Neural progenitor cell (in vitro differentiated cells): ENCODE results near the gene MSMO1. TPM values are rescaled to one million over a fixed set of nuclear protein-coding genes. Genes with fewer than 3 reads are reported as not detected.

ENCODE experiments used
- DNase-seq: peaks from one replicate; pipeline ENCODE4 v3.0.0-alpha.2; 2016; ENCODE audit warnings: low spot score
- H2AFZ ChIP-seq: fragments of 200-600 bp; sonication (generic); replicated peaks from 2 replicates; pipeline ENCODE4 v1.6.1; 2016; ENCODE audit warnings: antibody characterized with exemption
- H3F3A ChIP-seq: fragments of 200-600 bp; sonication (generic); 2 replicates; pipeline ENCODE4 v1.6.1; 2016; ENCODE audit warnings: antibody characterized with exemption, low read depth
- H3K27ac ChIP-seq: fragments of 200-600 bp; sonication (generic); 2 replicates; pipeline ENCODE4 v1.5.1; 2016; ENCODE audit warnings: mild to moderate bottlenecking
- H3K27me3 ChIP-seq: fragments of 200-600 bp; sonication (generic); 2 replicates; pipeline ENCODE4 v1.6.1; 2016; ENCODE audit warnings: mild to moderate bottlenecking, moderate library complexity
- H3K36me3 ChIP-seq: fragments of 200-600 bp; sonication (generic); 2 replicates; pipeline ENCODE4 v1.5.1; 2016
- H3K4me1 ChIP-seq: fragments of 200-600 bp; sonication (generic); 2 replicates; pipeline ENCODE4 v1.6.1; 2016; ENCODE audit warnings: mixed run types
- H3K4me2 ChIP-seq: fragments of 200-600 bp; sonication (generic); 2 replicates; pipeline ENCODE4 v1.6.1; 2016
- H3K4me3 ChIP-seq: fragments of 200-600 bp; sonication (generic); 2 replicates; pipeline ENCODE4 v1.5.1; 2016
- H3K79me2 ChIP-seq: fragments of 200-600 bp; sonication (generic); 2 replicates; pipeline ENCODE4 v1.6.1; 2016; ENCODE audit warnings: low read depth
- H3K9ac ChIP-seq: fragments of 200-600 bp; sonication (generic); 2 replicates; pipeline ENCODE4 v1.6.1; 2016
- H3K9me3 ChIP-seq: fragments of 200-600 bp; sonication (generic); 2 replicates; pipeline ENCODE4 v1.5.1; 2016; ENCODE audit warnings: low read depth
- H4K20me1 ChIP-seq: fragments of 200-600 bp; sonication (generic); 2 replicates; pipeline ENCODE4 v1.6.1; 2016; ENCODE audit warnings: low read depth
- H3K27ac Mint-ChIP-seq: 3 replicates; pipeline ENCODE4 v1.8.0; 2021; ENCODE audit warnings: mixed read lengths
- H3K27me3 Mint-ChIP-seq: 2 replicates; pipeline ENCODE4 v1.8.0; 2022; ENCODE audit warnings: low read depth, mild to moderate bottlenecking, inconsistent platforms, moderate library complexity, mixed read lengths; ENCODE audit not compliant: insufficient read depth
- H3K36me3 Mint-ChIP-seq: 3 replicates; pipeline ENCODE4 v1.8.0; 2021; ENCODE audit warnings: mixed read lengths
- H3K4me1 Mint-ChIP-seq: 3 replicates; pipeline ENCODE4 v1.8.0; 2021; ENCODE audit warnings: mixed read lengths
- H3K4me3 Mint-ChIP-seq: 3 replicates; pipeline ENCODE4 v1.8.0; 2021; ENCODE audit warnings: mild to moderate bottlenecking, moderate library complexity, mixed read lengths
- H3K9me3 Mint-ChIP-seq: 3 replicates; pipeline ENCODE4 v1.8.0; 2020; ENCODE audit warnings: mixed read lengths
- EZH2 ChIP-seq: fragments of 200-600 bp; sonication (generic); IDR thresholded peaks from 2 replicates; pipeline ENCODE4 v1.6.1; 2017; ENCODE audit warnings: antibody characterized with exemption, mild to moderate bottlenecking, moderate library complexity
- EZH2phosphoT487 ChIP-seq: fragments of 200-600 bp; sonication (generic); IDR thresholded peaks from 2 replicates; pipeline ENCODE4 v1.6.1; 2017; ENCODE audit warnings: antibody characterized with exemption
- total RNA-seq: library from RNA; depleted of rRNA; stranded (reverse); fragments of >200 nt; gene quantifications from 2 replicates; pipeline ENCODE4 v1.2.3, GENCODE V29; 2015; ENCODE audit warnings: low replicate concordance
- TF ChIP-seq, protein P1 (sequence below): fragments of 200-600 bp; sonication (generic); IDR thresholded peaks from 2 replicates; pipeline ENCODE4 v1.5.1; 2017; ENCODE audit warnings: antibody characterized with exemption, mild to moderate bottlenecking

MSMO1 gene
- total RNA-seq, 1 donor from 2014 or later, result 298 TPM

DNA sequence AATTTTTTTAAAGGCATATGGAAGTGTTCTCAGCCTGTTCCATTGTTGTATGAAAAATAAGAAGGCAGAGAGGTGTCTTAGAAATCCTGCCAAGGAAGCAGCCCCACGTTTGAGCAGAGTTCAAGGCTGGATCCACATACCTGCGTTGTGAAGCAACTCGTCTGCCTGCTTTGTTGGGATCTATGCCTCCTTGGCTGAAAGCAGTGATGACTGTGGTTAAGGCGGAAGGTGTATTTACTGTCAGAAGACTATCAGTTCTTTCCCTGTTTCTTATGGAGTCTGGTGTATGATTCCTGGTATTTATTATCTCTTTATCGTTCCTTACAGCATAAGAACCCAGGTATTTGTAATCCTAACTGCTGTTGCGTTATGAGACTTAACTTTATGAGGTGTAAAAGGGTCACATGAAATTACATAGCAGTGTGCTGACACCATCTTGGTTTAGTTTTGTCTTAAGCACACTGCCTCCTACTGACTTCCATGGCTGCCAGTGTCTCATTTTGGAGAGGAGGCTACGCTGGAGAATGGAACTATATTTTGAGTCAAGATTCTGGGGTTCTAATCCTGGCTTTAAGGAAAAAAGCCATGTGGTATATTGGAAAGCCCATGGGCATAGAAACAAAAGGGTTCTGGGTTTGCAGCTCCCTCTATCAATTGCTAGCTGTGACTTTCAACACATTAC lies 3.1 kb upstream of the MSMO1 start:
- Mint-ChIP-seq H3K9me3 (peaks cover 4% of the 10 kb centered on the region), H3K27ac (no peak overlapping the region), H3K36me3 (peaks cover 8% of the 10 kb centered on the region), H3K27me3 (no peaks in the 10 kb centered on the region), H3K4me1 (peaks cover 10% of the 10 kb centered on the region), H3K4me3 (no peak overlapping the region)
- H3K36me3 ChIP-seq, result no peaks in the 10 kb centered on the region
- H3K9ac ChIP-seq, result no peak overlapping the region
- no peak overlapping the region for H3K27ac ChIP-seq
- H3K4me2 ChIP-seq, result no peak overlapping the region
- H3K27me3 ChIP-seq, result no peaks in the 10 kb centered on the region
- DNase-seq, result no peak
- no peak for TF ChIP-seq EZH2phosphoT487
- TF ChIP-seq EZH2, result no peak
- TF ChIP-seq, protein P1, sequence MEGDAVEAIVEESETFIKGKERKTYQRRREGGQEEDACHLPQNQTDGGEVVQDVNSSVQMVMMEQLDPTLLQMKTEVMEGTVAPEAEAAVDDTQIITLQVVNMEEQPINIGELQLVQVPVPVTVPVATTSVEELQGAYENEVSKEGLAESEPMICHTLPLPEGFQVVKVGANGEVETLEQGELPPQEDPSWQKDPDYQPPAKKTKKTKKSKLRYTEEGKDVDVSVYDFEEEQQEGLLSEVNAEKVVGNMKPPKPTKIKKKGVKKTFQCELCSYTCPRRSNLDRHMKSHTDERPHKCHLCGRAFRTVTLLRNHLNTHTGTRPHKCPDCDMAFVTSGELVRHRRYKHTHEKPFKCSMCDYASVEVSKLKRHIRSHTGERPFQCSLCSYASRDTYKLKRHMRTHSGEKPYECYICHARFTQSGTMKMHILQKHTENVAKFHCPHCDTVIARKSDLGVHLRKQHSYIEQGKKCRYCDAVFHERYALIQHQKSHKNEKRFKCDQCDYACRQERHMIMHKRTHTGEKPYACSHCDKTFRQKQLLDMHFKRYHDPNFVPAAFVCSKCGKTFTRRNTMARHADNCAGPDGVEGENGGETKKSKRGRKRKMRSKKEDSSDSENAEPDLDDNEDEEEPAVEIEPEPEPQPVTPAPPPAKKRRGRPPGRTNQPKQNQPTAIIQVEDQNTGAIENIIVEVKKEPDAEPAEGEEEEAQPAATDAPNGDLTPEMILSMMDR, result no peak
- no peak overlapping the region for H3K4me3 ChIP-seq
- peaks cover 7% of the 10 kb centered on the region for H3K4me1 ChIP-seq
- H3K9me3 ChIP-seq, result no peaks in the 10 kb centered on the region
- H2AFZ ChIP-seq, result no peak overlapping the region
- peaks cover 16% of the 10 kb centered on the region for H4K20me1 ChIP-seq
- H3K79me2 ChIP-seq, result peaks cover 28% of the 10 kb centered on the region
- H3F3A ChIP-seq, result peaks cover 6% of the 10 kb centered on the region

DNA sequence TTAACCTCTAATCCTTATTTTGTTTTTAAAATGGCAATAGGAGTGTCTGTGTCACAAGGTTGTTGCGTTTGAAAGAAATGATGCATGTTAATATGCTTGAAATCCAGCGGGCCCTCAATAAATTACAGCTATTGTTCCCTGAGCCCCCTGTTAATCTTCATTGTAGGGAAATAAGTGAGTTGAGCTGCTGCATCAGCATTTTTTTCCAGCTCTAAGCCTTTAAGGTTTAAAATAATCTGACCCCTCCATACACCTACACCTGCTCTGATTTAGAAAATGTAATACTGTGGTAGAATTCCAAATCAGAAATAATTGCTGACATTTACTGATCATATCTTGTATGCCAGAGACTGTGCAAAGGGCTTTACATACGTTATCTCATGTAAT lies 2.6 kb upstream of the MSMO1 start:
- H3K27me3 ChIP-seq, result no peaks in the 10 kb centered on the region
- no peaks in the 10 kb centered on the region for H3K36me3 ChIP-seq
- H3K79me2 ChIP-seq, result peaks cover 33% of the 10 kb centered on the region
- H2AFZ ChIP-seq, result no peak overlapping the region
- Mint-ChIP-seq H3K27me3 (no peaks in the 10 kb centered on the region), H3K27ac (no peak overlapping the region), H3K4me3 (no peak overlapping the region), H3K9me3 (peaks cover 4% of the 10 kb centered on the region), H3K4me1 (peaks cover 12% of the 10 kb centered on the region), H3K36me3 (peaks cover 11% of the 10 kb centered on the region)
- H4K20me1 ChIP-seq, result peaks cover 22% of the 10 kb centered on the region
- TF ChIP-seq EZH2phosphoT487 (no peak), EZH2 (no peak)
- TF ChIP-seq, protein P1, result no peak
- no peak overlapping the region for H3K9ac ChIP-seq
- no peak overlapping the region for H3K27ac ChIP-seq
- H3K4me2 ChIP-seq, result no peak overlapping the region
- no peaks in the 10 kb centered on the region for H3K9me3 ChIP-seq
- peaks cover 7% of the 10 kb centered on the region for H3K4me1 ChIP-seq
- no peak for DNase-seq
- peaks cover 6% of the 10 kb centered on the region for H3F3A ChIP-seq
- no peak overlapping the region for H3K4me3 ChIP-seq

DNA sequence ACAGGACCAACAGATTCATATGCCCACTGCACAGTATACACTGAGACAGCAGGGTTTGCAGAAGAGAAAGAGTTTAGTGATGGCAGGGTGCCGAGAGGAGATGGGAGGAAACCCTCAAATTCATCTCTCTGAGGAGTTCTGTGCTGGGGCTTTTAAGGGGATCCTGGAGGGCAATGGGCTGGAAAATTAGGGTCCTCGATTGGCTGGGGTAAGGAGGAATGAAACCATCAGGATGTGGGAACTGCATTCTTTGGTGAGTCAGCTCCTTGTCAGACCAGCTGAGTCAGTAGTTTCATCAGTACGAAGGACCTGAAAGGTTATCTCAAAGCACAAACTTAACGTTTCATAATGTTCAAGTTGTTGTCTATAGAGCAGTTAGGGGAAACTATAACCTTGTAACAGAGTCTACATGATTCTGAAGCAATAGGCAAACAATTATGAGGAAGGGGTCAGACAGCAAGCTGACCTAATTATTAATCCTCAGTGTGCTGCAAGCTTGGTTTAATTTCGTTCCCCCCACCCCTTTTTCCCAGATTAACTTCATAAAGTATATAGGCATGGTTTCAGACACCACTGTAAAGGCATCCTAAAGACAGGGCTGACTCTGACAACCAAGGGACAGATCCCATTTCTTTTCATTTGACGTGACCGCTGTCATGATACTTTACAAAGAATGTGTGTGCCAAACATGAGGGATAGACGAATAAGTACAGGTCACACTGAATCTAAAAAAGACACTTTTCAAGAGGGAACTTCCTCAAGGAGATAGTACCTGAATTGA lies 1.5 kb upstream of the MSMO1 start:
- H3K4me3 ChIP-seq, result peak overlapping the region; percentile 89
- H3K27me3 ChIP-seq, result no peaks in the 10 kb centered on the region
- Mint-ChIP-seq H3K4me3 (no peak overlapping the region), H3K4me1 (peaks cover 19% of the 10 kb centered on the region), H3K27ac (peak overlapping the region; percentile 67), H3K27me3 (no peaks in the 10 kb centered on the region), H3K9me3 (peaks cover 4% of the 10 kb centered on the region), H3K36me3 (peaks cover 17% of the 10 kb centered on the region)
- H3K79me2 ChIP-seq, result peaks cover 43% of the 10 kb centered on the region
- no peak overlapping the region for H3K27ac ChIP-seq
- H2AFZ ChIP-seq, result no peak overlapping the region
- no peaks in the 10 kb centered on the region for H3K9me3 ChIP-seq
- H3K4me2 ChIP-seq, result peak overlapping the region; percentile 97
- H3F3A ChIP-seq, result peaks cover 14% of the 10 kb centered on the region
- peaks cover 32% of the 10 kb centered on the region for H4K20me1 ChIP-seq
- TF ChIP-seq EZH2 (no peak), EZH2phosphoT487 (no peak)
- TF ChIP-seq, protein P1, result no peak
- DNase-seq, result no peak
- peaks cover 13% of the 10 kb centered on the region for H3K4me1 ChIP-seq
- H3K36me3 ChIP-seq, result no peaks in the 10 kb centered on the region
- no peak overlapping the region for H3K9ac ChIP-seq
